Stimulated activated naive B cell treated with anti-CD40 and anti-IgM and Interleukin-4, amounts not matched to agents 10 μg/mL and 1 μg/mL and 100 μg/mL, for 72 hours (primary cell): ENCODE data around the gene PHACTR1.
A peak's percentile ranks its signal among the peaks of the same experiment; 100 is the strongest.

Experiments used
- ATAC-seq, 2 donors: fragments of 150-1000 bp; cut with Tn5 transposase; replicated peaks; 2 replicates each; pipeline ENCODE4 v1.10.0; 2021; ENCODE audit warnings: moderate library complexity in 1 of 2
- DNase-seq: peaks from one replicate; pipeline ENCODE4 v3.0.0; 2021
- H3K27ac Mint-ChIP-seq: one replicate; pipeline ENCODE4 v1.8.0; 2022; ENCODE audit warnings: mild to moderate bottlenecking, mixed read lengths
- H3K27me3 Mint-ChIP-seq, 2 donors: one replicate each; pipeline ENCODE4 v1.8.0; 2022; ENCODE audit warnings: mixed read lengths in 2 of 2
- H3K36me3 Mint-ChIP-seq, 2 donors: one replicate each; pipeline ENCODE4 v1.8.0; 2022; ENCODE audit warnings: mixed read lengths in 2 of 2, mild to moderate bottlenecking in 1 of 2
- H3K4me1 Mint-ChIP-seq, 2 donors: one replicate each; pipeline ENCODE4 v1.8.0; 2022; ENCODE audit warnings: mixed read lengths in 2 of 2, mild to moderate bottlenecking in 1 of 2
- H3K4me3 Mint-ChIP-seq, 2 donors: one replicate each; pipeline ENCODE4 v1.8.0; 2022; ENCODE audit warnings: mild to moderate bottlenecking in 2 of 2, mixed read lengths in 2 of 2, moderate library complexity in 1 of 2
- H3K9me3 Mint-ChIP-seq, 2 donors: one replicate each; pipeline ENCODE4 v1.8.0; 2022; ENCODE audit warnings: mixed read lengths in 2 of 2, mild to moderate bottlenecking in 1 of 2

The PHACTR1 gene

GRCh38 chr6:13278164-13278563 lies 561.6 kb downstream of the PHACTR1 start:
- DNase-seq (no peak), ATAC-seq (peak; percentile 19 to 35)
- peaks cover 43 to 78% of the 10 kb centered on the region in 2 donors for H3K4me1 Mint-ChIP-seq
- H3K4me3 Mint-ChIP-seq = peak overlapping the region; percentile 66 to 72
- no peaks in the 10 kb centered on the region for H3K9me3 Mint-ChIP-seq
- H3K27me3 Mint-ChIP-seq = no peaks in the 10 kb centered on the region
- peaks cover 60 to 84% of the 10 kb centered on the region in 2 donors for H3K36me3 Mint-ChIP-seq
- H3K27ac Mint-ChIP-seq = peak overlapping the region; percentile 85

- Mint-ChIP-seq H3K36me3 (peaks cover 64 to 86% of the 10 kb centered on the region in 2 donors), H3K4me3 (peak overlapping the region in 1 of 2 donors; percentile 50), H3K4me1 (peaks cover 49 to 84% of the 10 kb centered on the region in 2 donors), H3K27ac (no peak overlapping the region), H3K9me3 (no peaks in the 10 kb centered on the region), H3K27me3 (no peaks in the 10 kb centered on the region)
- DNase-seq (no peak), ATAC-seq (no peak)
These were observed 562.4 kb downstream of the PHACTR1 start for GRCh38 chr6:13278991-13279390.

- no peak for DNase-seq
- ATAC-seq = peak; percentile 26 to 62
- Mint-ChIP-seq H3K4me1 (peaks cover 54 to 91% of the 10 kb centered on the region in 2 donors), H3K27ac (no peak overlapping the region), H3K9me3 (no peaks in the 10 kb centered on the region), H3K27me3 (no peaks in the 10 kb centered on the region), H3K36me3 (peaks cover 63 to 84% of the 10 kb centered on the region in 2 donors), H3K4me3 (peak overlapping the region in 1 of 2 donors; percentile 4)
These were observed 563.7 kb downstream of the PHACTR1 start for GRCh38 chr6:13280254-13280653.

GRCh38 chr6:13281686-13282085 lies 565.1 kb downstream of the PHACTR1 start:
- no peaks in the 10 kb centered on the region for H3K9me3 Mint-ChIP-seq
- DNase-seq (no peak), ATAC-seq (no peak)
- H3K4me3 Mint-ChIP-seq = no peak overlapping the region
- no peaks in the 10 kb centered on the region for H3K27me3 Mint-ChIP-seq
- peaks cover 62 to 91% of the 10 kb centered on the region in 2 donors for H3K4me1 Mint-ChIP-seq
- peak overlapping the region; percentile 57 for H3K27ac Mint-ChIP-seq
- H3K36me3 Mint-ChIP-seq = peaks cover 66 to 86% of the 10 kb centered on the region in 2 donors

GRCh38 chr6:13282393-13283069 lies 566.0 kb downstream of the PHACTR1 start:
- peaks cover 0 to 2% of the 10 kb centered on the region in 2 donors for H3K9me3 Mint-ChIP-seq
- H3K27me3 Mint-ChIP-seq = no peaks in the 10 kb centered on the region
- peak overlapping the region; percentile 57 for H3K27ac Mint-ChIP-seq
- ATAC-seq (no peak), DNase-seq (no peak)
- H3K4me1 Mint-ChIP-seq = peaks cover 59 to 91% of the 10 kb centered on the region in 2 donors
- H3K36me3 Mint-ChIP-seq = peaks cover 65 to 86% of the 10 kb centered on the region in 2 donors
- no peak overlapping the region for H3K4me3 Mint-ChIP-seq

- Mint-ChIP-seq H3K27ac (peak overlapping the region; percentile 75), H3K4me1 (peaks cover 58 to 90% of the 10 kb centered on the region in 2 donors), H3K36me3 (peaks cover 70 to 86% of the 10 kb centered on the region in 2 donors)
These were observed 566.8 kb downstream of the PHACTR1 start for GRCh38 chr6:13283331-13283730.

GRCh38 chr6:13284646-13285045 lies 568.1 kb downstream of the PHACTR1 start:
- Mint-ChIP-seq H3K27ac (peak overlapping the region; percentile 25), H3K4me3 (peak overlapping the region in 1 of 2 donors; percentile 30), H3K9me3 (peaks cover 0 to 2% of the 10 kb centered on the region in 2 donors), H3K36me3 (peaks cover 75 to 87% of the 10 kb centered on the region in 2 donors), H3K27me3 (no peaks in the 10 kb centered on the region), H3K4me1 (peaks cover 53 to 91% of the 10 kb centered on the region in 2 donors)
- DNase-seq (no peak), ATAC-seq (no peak)

More at GRCh38 chr6:13283331-13283730, 566.8 kb downstream of the PHACTR1 start:
- H3K27me3 Mint-ChIP-seq = no peaks in the 10 kb centered on the region
- H3K4me3 Mint-ChIP-seq = peak overlapping the region in 1 of 2 donors; percentile 23
- DNase-seq = no peak
- peaks cover 0 to 2% of the 10 kb centered on the region in 2 donors for H3K9me3 Mint-ChIP-seq
- ATAC-seq = no peak

- ATAC-seq = peak; percentile 60 to 69
- no peak for DNase-seq
- Mint-ChIP-seq H3K27ac (peak overlapping the region; percentile 86), H3K9me3 (peaks cover 0 to 2% of the 10 kb centered on the region in 2 donors), H3K4me1 (peaks cover 51 to 83% of the 10 kb centered on the region in 2 donors), H3K27me3 (no peaks in the 10 kb centered on the region), H3K36me3 (peaks cover 77 to 90% of the 10 kb centered on the region in 2 donors), H3K4me3 (peak overlapping the region; percentile 18 to 55)
These were observed 569.1 kb downstream of the PHACTR1 start for GRCh38 chr6:13285705-13286104.

GRCh38 chr6:13286181-13286580 lies 569.6 kb downstream of the PHACTR1 start:
- peaks cover 0 to 2% of the 10 kb centered on the region in 2 donors for H3K9me3 Mint-ChIP-seq
- H3K27ac Mint-ChIP-seq = peak overlapping the region; percentile 86
- peaks cover 47 to 78% of the 10 kb centered on the region in 2 donors for H3K4me1 Mint-ChIP-seq
- ATAC-seq (peak; percentile 73 to 81), DNase-seq (peak; percentile 28)
- H3K4me3 Mint-ChIP-seq = peak overlapping the region; percentile 23 to 58
- no peaks in the 10 kb centered on the region for H3K27me3 Mint-ChIP-seq
- H3K36me3 Mint-ChIP-seq = peaks cover 72 to 85% of the 10 kb centered on the region in 2 donors

- Mint-ChIP-seq H3K27ac (peak overlapping the region; percentile 73), H3K4me3 (no peak overlapping the region), H3K36me3 (peaks cover 69 to 83% of the 10 kb centered on the region in 2 donors), H3K4me1 (peaks cover 44 to 69% of the 10 kb centered on the region in 2 donors), H3K27me3 (no peaks in the 10 kb centered on the region), H3K9me3 (peaks cover 0 to 2% of the 10 kb centered on the region in 2 donors)
- ATAC-seq = no peak
- DNase-seq = no peak
These were observed 570.5 kb downstream of the PHACTR1 start for GRCh38 chr6:13287104-13287503.

- H3K4me3 Mint-ChIP-seq = peak overlapping the region in 1 of 2 donors; percentile 5
- peaks cover 34 to 65% of the 10 kb centered on the region in 2 donors for H3K4me1 Mint-ChIP-seq
- ATAC-seq (no peak), DNase-seq (no peak)
- H3K27me3 Mint-ChIP-seq = no peaks in the 10 kb centered on the region
- peak overlapping the region; percentile 79 for H3K27ac Mint-ChIP-seq
- peaks cover 0 to 2% of the 10 kb centered on the region in 2 donors for H3K9me3 Mint-ChIP-seq
- peaks cover 65 to 80% of the 10 kb centered on the region in 2 donors for H3K36me3 Mint-ChIP-seq
These were observed 571.9 kb downstream of the PHACTR1 start for GRCh38 chr6:13288481-13288880.

- H3K27ac Mint-ChIP-seq = peak overlapping the region; percentile 79
- ATAC-seq (no peak), DNase-seq (no peak)
- H3K9me3 Mint-ChIP-seq = peaks cover 0 to 2% of the 10 kb centered on the region in 2 donors
- no peaks in the 10 kb centered on the region for H3K27me3 Mint-ChIP-seq
- peaks cover 63 to 78% of the 10 kb centered on the region in 2 donors for H3K36me3 Mint-ChIP-seq
- H3K4me1 Mint-ChIP-seq = peaks cover 33 to 63% of the 10 kb centered on the region in 2 donors
- peak overlapping the region in 1 of 2 donors; percentile 13 for H3K4me3 Mint-ChIP-seq
These were observed 572.4 kb downstream of the PHACTR1 start for GRCh38 chr6:13288969-13289391.

GRCh38 chr6:13289789-13290318 lies 573.3 kb downstream of the PHACTR1 start:
- DNase-seq (no peak), ATAC-seq (no peak)
- H3K27ac Mint-ChIP-seq = peak overlapping the region; percentile 25
- peaks cover 35 to 62% of the 10 kb centered on the region in 2 donors for H3K4me1 Mint-ChIP-seq
- H3K27me3 Mint-ChIP-seq = no peaks in the 10 kb centered on the region
- peaks cover 0 to 2% of the 10 kb centered on the region in 2 donors for H3K9me3 Mint-ChIP-seq
- H3K36me3 Mint-ChIP-seq = peaks cover 61 to 81% of the 10 kb centered on the region in 2 donors
- H3K4me3 Mint-ChIP-seq = no peak overlapping the region

GRCh38 chr6:13290335-13290734 lies 573.8 kb downstream of the PHACTR1 start:
- ATAC-seq (no peak), DNase-seq (no peak)
- H3K4me3 Mint-ChIP-seq = no peak overlapping the region
- no peaks in the 10 kb centered on the region for H3K27me3 Mint-ChIP-seq
- peaks cover 35 to 62% of the 10 kb centered on the region in 2 donors for H3K4me1 Mint-ChIP-seq
- peaks cover 61 to 81% of the 10 kb centered on the region in 2 donors for H3K36me3 Mint-ChIP-seq
- H3K9me3 Mint-ChIP-seq = peaks cover 0 to 2% of the 10 kb centered on the region in 2 donors
- H3K27ac Mint-ChIP-seq = peak overlapping the region; percentile 75
